ENCODE results near the gene NR5A2. TPM values are rescaled to one million over a fixed set of nuclear protein-coding genes. Genes with fewer than 3 reads are reported as not detected.

Gene NR5A2
- total RNA-seq, 1 donor from 2014 or later, result not detected

DNA sequence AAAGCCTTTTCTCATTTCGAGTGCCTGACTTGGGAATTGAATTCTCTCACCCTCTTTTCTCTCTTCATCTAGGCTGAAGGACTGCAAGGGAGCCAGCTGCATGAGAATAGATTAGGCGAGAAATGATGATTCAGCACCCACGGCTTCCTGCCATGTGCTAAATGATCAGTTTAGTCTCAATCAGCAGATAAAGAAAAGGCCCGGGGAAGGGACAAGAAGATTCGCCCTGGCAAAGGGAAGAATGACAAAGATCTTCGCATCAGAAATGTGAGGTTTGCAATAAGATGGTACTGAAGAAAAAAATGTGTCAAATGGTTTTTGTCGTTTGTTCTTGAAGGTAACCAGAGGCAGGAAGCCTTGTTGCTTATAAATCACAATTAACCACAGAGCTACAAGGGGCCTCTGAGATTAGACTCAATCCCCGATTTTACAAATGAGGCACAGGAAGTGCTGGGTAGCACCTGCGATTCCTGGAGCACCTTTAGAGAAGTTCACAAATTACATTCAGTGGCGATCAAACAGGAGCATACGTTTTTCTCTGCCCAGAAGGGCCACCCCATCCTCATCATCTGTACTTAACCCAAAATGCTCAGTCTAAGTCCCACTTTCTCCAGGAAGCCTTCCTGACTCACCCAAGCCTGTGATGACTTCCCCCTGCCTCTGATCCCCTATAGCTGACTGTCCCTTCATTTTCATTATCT, 198.9 kb downstream of the NR5A2 start:
- TF ChIP-seq, protein P1, sequence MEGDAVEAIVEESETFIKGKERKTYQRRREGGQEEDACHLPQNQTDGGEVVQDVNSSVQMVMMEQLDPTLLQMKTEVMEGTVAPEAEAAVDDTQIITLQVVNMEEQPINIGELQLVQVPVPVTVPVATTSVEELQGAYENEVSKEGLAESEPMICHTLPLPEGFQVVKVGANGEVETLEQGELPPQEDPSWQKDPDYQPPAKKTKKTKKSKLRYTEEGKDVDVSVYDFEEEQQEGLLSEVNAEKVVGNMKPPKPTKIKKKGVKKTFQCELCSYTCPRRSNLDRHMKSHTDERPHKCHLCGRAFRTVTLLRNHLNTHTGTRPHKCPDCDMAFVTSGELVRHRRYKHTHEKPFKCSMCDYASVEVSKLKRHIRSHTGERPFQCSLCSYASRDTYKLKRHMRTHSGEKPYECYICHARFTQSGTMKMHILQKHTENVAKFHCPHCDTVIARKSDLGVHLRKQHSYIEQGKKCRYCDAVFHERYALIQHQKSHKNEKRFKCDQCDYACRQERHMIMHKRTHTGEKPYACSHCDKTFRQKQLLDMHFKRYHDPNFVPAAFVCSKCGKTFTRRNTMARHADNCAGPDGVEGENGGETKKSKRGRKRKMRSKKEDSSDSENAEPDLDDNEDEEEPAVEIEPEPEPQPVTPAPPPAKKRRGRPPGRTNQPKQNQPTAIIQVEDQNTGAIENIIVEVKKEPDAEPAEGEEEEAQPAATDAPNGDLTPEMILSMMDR (IDR thresholded peaks at IDR 0.05; ENCODE audit: insufficient read depth, low read length, severe bottlenecking), result no peak
- DNase-seq (ENCODE audit: low read depth), result no peak
- no peak for FAIRE-seq
- H3K36me3 ChIP-seq (ENCODE audit: control insufficient read depth, insufficient read depth, low read length), result no peaks in the 10 kb centered on the region
- no peaks in the 10 kb centered on the region for H3K27me3 ChIP-seq (ENCODE audit: control insufficient read depth, insufficient read depth, low read length)
- no peak overlapping the region for H3K4me3 ChIP-seq (ENCODE audit: low read depth, low read length)

DNA sequence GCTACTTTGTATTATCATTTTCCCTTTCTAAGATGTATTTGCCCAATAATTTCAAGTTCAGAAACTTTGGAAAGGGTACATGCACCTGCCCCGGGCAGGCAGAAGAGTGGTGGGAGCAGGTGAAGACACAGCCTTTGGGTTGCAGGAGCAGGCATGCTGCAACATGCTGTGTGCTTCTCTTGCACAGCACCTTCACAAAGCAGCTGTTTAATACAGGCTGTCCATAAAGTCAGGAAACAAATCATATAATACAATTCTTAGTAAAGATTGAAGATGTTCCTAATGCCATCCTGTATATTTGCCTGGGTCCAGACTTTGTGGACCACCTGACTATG, 199.4 kb downstream of the NR5A2 start:
- no peak for FAIRE-seq
- H3K36me3 ChIP-seq (ENCODE audit: control insufficient read depth, insufficient read depth, low read length), result no peaks in the 10 kb centered on the region

More for the DNA sequence above, 199.4 kb downstream of the NR5A2 start:
- peak; percentile 68 for DNase-seq (ENCODE audit: low read depth)
- H3K27me3 ChIP-seq (ENCODE audit: control insufficient read depth, insufficient read depth, low read length), result no peaks in the 10 kb centered on the region
- H3K4me3 ChIP-seq (ENCODE audit: low read depth, low read length), result no peak overlapping the region
- TF ChIP-seq, protein P1 (IDR thresholded peaks at IDR 0.05; ENCODE audit: insufficient read depth, low read length, severe bottlenecking), result no peak
